Neural cell (in vitro differentiated cells): ENCODE results near the gene ERICH6. TPM values are rescaled to one million over a fixed set of nuclear protein-coding genes. Genes with fewer than 3 reads are reported as not detected.
"Not testable (repeated sequence)": the region's sequence is repeated elsewhere in the genome, so short reads cannot be mapped to it uniquely, and the experiment has no call there.

Experiments used
- H2AFZ ChIP-seq: fragments of 200-600, 300-800 bp; sonication (generic), shearing (Covaris generic); 2 replicates; pipeline ENCODE4 v1.6.0; 2014; ENCODE audit warnings: low read depth, mild to moderate bottlenecking, antibody characterized with exemption, low read length, moderate library complexity
- H3F3A ChIP-seq: fragments of 200-600 bp; shearing (Covaris generic); 2 replicates; pipeline ENCODE4 v1.6.1; 2016; ENCODE audit warnings: mild to moderate bottlenecking, moderate library complexity, mixed read lengths, antibody characterized with exemption, low read length; ENCODE audit not compliant: insufficient read depth, poor library complexity, severe bottlenecking
- H3K27ac ChIP-seq: fragments of 200-600, 300-800 bp; sonication (generic), shearing (Covaris generic); 2 replicates; pipeline ENCODE4 v1.5.1; 2014; ENCODE audit warnings: mild to moderate bottlenecking, low read length, moderate library complexity
- H3K27me3 ChIP-seq: fragments of 300-800, 200-600 bp; sonication (generic), shearing (Covaris generic); 2 replicates; pipeline ENCODE4 v1.6.0; 2014; ENCODE audit warnings: mild to moderate bottlenecking, low read depth, low read length, moderate library complexity; ENCODE audit not compliant: insufficient read depth
- H3K36me3 ChIP-seq: fragments of 300-800, 200-600 bp; sonication (generic), shearing (Covaris generic); 2 replicates; pipeline ENCODE4 v1.5.1; 2014; ENCODE audit warnings: mild to moderate bottlenecking, antibody characterized with exemption, low read length, moderate library complexity; ENCODE audit not compliant: insufficient read depth
- H3K4me2 ChIP-seq: fragments of 300-800, 200-600 bp; sonication (generic), shearing (Covaris generic); 2 replicates; pipeline ENCODE4 v1.6.0; 2014; ENCODE audit warnings: mild to moderate bottlenecking, low read length
- H3K4me3 ChIP-seq: fragments of 300-800, 200-600 bp; sonication (generic), shearing (Covaris generic); 2 replicates; pipeline ENCODE4 v1.5.1; 2014; ENCODE audit warnings: mild to moderate bottlenecking, low read length, moderate library complexity
- H3K79me2 ChIP-seq: fragments of 200-600 bp; shearing (Covaris generic); replicated peaks from 2 replicates; pipeline ENCODE4 v1.6.0; 2014; ENCODE audit warnings: mild to moderate bottlenecking, low read length, moderate library complexity; ENCODE audit not compliant: insufficient read depth
- H3K9ac ChIP-seq: fragments of 300-800, 200-600 bp; sonication (generic), shearing (Covaris generic); 2 replicates; pipeline ENCODE4 v1.6.1; 2016; ENCODE audit warnings: mild to moderate bottlenecking, low read length, mixed read lengths
- H3K9me2 ChIP-seq: fragments of 200-600 bp; shearing (Covaris generic); 2 replicates; pipeline ENCODE4 v1.6.1; 2016; ENCODE audit warnings: mild to moderate bottlenecking, low read length, mixed read lengths; ENCODE audit not compliant: insufficient read depth
- H3K9me3 ChIP-seq: fragments of 200-600, 300-800 bp; sonication (generic), shearing (Covaris generic); 2 replicates; pipeline ENCODE4 v1.6.1; 2016; ENCODE audit warnings: mild to moderate bottlenecking, mixed run types, low read length, moderate library complexity, mixed read lengths
- H4K20me1 ChIP-seq: fragments of 200-600 bp; shearing (Covaris generic); 2 replicates; pipeline ENCODE4 v1.6.1; 2016; ENCODE audit warnings: mild to moderate bottlenecking, mixed run types; ENCODE audit not compliant: insufficient read depth
- EP300 ChIP-seq: fragments of 450-650 bp; conservative IDR thresholded peaks from 2 replicates; pipeline ENCODE4 v1.6.1; 2014; ENCODE audit warnings: antibody characterized with exemption, mild to moderate bottlenecking, moderate library complexity; ENCODE audit not compliant: poor library complexity, severe bottlenecking
- EZH2 ChIP-seq: fragments of 200-600, 300-800 bp; shearing (Covaris generic), sonication (generic); IDR thresholded peaks from 2 replicates; pipeline ENCODE4 v1.6.1; 2014; ENCODE audit warnings: antibody characterized with exemption, low read length, borderline replicate concordance, mild to moderate bottlenecking; ENCODE audit not compliant: insufficient read depth, poor library complexity, severe bottlenecking
- MXI1 ChIP-seq: fragments of 450-650 bp; conservative IDR thresholded peaks from 2 replicates; pipeline ENCODE4 v1.6.1; 2014; ENCODE audit warnings: antibody characterized with exemption, mild to moderate bottlenecking; ENCODE audit not compliant: poor library complexity, severe bottlenecking
- POLR2AphosphoS5 ChIP-seq: IDR thresholded peaks from 2 replicates; pipeline ENCODE4 v1.6.1; 2012
- RAD21 ChIP-seq: fragments of 450-650 bp; conservative IDR thresholded peaks from 2 replicates; pipeline ENCODE4 v1.6.1; 2014; ENCODE audit warnings: antibody characterized with exemption, mild to moderate bottlenecking, moderate library complexity
- SMC3 ChIP-seq: fragments of 450-650 bp; conservative IDR thresholded peaks from 2 replicates; pipeline ENCODE4 v1.6.1; 2014; ENCODE audit warnings: antibody characterized with exemption, mild to moderate bottlenecking, moderate library complexity; ENCODE audit not compliant: poor library complexity
- TAF1 ChIP-seq: IDR thresholded peaks from 2 replicates; pipeline ENCODE4 v1.6.1; 2012; ENCODE audit warnings: low read depth
- polyA plus RNA-seq: library from polyadenylated mRNA; depleted of rRNA; stranded (reverse); fragments of >200 nt; gene quantifications from 2 replicates; pipeline ENCODE4 v1.2.3, GENCODE V29; 2014
- TF ChIP-seq, protein P1 (sequence below): IDR thresholded peaks from 2 replicates; pipeline ENCODE4 v1.6.1; 2012; ENCODE audit warnings: borderline replicate concordance
- TF ChIP-seq, protein P2 (sequence below): fragments of 450-650 bp; IDR thresholded peaks from 2 replicates; pipeline ENCODE4 v1.5.1; 2014; ENCODE audit warnings: antibody characterized with exemption, mild to moderate bottlenecking, moderate library complexity; ENCODE audit not compliant: poor library complexity, severe bottlenecking

Gene ERICH6
- polyA plus RNA-seq, 1 donor from 2014 or later: not detected

DNA sequence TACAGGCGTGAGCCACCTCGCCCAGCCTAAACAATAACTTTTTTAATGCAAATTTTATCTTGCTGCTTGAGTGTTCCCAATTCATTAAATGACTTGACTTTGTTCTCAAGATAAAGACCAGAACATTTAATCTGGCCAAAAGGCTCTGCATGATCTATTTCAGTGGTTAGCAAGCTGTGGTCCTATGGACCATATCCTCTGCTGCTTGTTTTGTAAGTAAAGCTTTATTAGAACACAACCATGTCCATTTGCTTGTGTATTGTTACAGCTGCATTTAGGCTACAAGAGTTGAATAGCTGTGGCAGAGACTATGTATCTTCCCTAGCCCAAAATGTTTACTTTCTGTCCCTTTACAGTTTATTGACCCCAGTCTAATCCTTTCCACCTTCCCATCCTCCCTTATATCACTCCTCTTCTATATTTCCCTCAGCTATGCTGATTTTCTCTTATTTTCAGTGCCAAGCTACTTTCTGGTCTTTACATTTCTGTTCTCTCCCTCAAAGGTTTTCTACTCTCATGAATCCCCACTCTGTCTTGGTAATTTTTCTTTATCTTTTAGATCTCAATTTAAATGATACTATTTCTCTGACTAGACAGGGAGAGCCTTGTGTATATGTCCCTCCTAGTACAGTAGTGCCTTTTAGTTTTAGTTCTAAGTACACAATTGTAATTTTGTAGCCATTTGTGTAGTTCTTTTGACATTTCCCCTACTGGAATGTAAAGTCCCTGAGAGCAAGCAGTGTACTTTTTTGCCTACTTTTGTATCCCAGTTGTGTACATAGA, 77.4 kb downstream of the ERICH6 start:
- H3K27ac ChIP-seq: no peak overlapping the region
- TF ChIP-seq MXI1 (no peak), SMC3 (no peak), TAF1 (no peak), EP300 (no peak), EZH2 (no peak), POLR2AphosphoS5 (no peak), RAD21 (no peak)
- TF ChIP-seq, protein P1, sequence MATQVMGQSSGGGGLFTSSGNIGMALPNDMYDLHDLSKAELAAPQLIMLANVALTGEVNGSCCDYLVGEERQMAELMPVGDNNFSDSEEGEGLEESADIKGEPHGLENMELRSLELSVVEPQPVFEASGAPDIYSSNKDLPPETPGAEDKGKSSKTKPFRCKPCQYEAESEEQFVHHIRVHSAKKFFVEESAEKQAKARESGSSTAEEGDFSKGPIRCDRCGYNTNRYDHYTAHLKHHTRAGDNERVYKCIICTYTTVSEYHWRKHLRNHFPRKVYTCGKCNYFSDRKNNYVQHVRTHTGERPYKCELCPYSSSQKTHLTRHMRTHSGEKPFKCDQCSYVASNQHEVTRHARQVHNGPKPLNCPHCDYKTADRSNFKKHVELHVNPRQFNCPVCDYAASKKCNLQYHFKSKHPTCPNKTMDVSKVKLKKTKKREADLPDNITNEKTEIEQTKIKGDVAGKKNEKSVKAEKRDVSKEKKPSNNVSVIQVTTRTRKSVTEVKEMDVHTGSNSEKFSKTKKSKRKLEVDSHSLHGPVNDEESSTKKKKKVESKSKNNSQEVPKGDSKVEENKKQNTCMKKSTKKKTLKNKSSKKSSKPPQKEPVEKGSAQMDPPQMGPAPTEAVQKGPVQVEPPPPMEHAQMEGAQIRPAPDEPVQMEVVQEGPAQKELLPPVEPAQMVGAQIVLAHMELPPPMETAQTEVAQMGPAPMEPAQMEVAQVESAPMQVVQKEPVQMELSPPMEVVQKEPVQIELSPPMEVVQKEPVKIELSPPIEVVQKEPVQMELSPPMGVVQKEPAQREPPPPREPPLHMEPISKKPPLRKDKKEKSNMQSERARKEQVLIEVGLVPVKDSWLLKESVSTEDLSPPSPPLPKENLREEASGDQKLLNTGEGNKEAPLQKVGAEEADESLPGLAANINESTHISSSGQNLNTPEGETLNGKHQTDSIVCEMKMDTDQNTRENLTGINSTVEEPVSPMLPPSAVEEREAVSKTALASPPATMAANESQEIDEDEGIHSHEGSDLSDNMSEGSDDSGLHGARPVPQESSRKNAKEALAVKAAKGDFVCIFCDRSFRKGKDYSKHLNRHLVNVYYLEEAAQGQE: no peak
- TF ChIP-seq, protein P2, sequence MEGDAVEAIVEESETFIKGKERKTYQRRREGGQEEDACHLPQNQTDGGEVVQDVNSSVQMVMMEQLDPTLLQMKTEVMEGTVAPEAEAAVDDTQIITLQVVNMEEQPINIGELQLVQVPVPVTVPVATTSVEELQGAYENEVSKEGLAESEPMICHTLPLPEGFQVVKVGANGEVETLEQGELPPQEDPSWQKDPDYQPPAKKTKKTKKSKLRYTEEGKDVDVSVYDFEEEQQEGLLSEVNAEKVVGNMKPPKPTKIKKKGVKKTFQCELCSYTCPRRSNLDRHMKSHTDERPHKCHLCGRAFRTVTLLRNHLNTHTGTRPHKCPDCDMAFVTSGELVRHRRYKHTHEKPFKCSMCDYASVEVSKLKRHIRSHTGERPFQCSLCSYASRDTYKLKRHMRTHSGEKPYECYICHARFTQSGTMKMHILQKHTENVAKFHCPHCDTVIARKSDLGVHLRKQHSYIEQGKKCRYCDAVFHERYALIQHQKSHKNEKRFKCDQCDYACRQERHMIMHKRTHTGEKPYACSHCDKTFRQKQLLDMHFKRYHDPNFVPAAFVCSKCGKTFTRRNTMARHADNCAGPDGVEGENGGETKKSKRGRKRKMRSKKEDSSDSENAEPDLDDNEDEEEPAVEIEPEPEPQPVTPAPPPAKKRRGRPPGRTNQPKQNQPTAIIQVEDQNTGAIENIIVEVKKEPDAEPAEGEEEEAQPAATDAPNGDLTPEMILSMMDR: no peak
- no peak overlapping the region for H3K4me2 ChIP-seq
- no peaks in the 10 kb centered on the region for H4K20me1 ChIP-seq
- H3K27me3 ChIP-seq: no peaks in the 10 kb centered on the region
- H3K9ac ChIP-seq: no peak overlapping the region
- H3K4me3 ChIP-seq: no peak overlapping the region
- H3K9me3 ChIP-seq: no peaks in the 10 kb centered on the region
- no peaks in the 10 kb centered on the region for H3K9me2 ChIP-seq
- H3F3A ChIP-seq: no peaks in the 10 kb centered on the region
- no peak overlapping the region for H2AFZ ChIP-seq
- H3K79me2 ChIP-seq: peaks cover 5% of the 10 kb centered on the region
- no peaks in the 10 kb centered on the region for H3K36me3 ChIP-seq

DNA sequence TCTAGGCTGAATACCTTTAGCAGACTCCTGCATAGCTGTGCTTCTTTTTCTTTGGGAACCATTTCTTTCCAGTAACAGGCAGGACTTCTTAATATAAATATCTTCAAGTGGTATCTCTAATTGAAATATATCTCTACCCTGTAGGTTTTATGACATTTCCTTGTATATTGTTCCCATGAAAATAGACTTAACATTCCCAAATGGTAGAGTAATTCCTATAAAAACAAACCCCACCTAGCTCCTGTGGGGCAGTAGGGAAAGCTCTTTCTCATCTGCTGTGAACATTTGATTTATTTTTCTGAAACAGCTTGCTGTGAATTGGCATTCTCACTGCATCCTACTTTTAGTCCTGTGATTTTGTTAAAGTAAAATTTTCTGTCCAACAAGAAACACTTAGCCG, 79.8 kb downstream of the ERICH6 start:
- H4K20me1 ChIP-seq: no peaks in the 10 kb centered on the region
- no peaks in the 10 kb centered on the region for H3F3A ChIP-seq
- no peak overlapping the region for H3K4me2 ChIP-seq
- no peak overlapping the region for H2AFZ ChIP-seq
- no peak overlapping the region for H3K4me3 ChIP-seq
- peaks cover 5% of the 10 kb centered on the region for H3K79me2 ChIP-seq
- no peak for TF ChIP-seq POLR2AphosphoS5
- TF ChIP-seq, protein P2: no peak
- TF ChIP-seq RAD21: no peak
- TF ChIP-seq EP300: no peak
- TF ChIP-seq, protein P1: no peak
- no peak for TF ChIP-seq TAF1
- TF ChIP-seq EZH2: no peak
- TF ChIP-seq MXI1: no peak
- no peak overlapping the region for H3K9ac ChIP-seq
- no peaks in the 10 kb centered on the region for H3K36me3 ChIP-seq
- no peaks in the 10 kb centered on the region for H3K9me3 ChIP-seq
- H3K9me2 ChIP-seq: no peaks in the 10 kb centered on the region
- no peak overlapping the region for H3K27ac ChIP-seq
- no peaks in the 10 kb centered on the region for H3K27me3 ChIP-seq

DNA sequence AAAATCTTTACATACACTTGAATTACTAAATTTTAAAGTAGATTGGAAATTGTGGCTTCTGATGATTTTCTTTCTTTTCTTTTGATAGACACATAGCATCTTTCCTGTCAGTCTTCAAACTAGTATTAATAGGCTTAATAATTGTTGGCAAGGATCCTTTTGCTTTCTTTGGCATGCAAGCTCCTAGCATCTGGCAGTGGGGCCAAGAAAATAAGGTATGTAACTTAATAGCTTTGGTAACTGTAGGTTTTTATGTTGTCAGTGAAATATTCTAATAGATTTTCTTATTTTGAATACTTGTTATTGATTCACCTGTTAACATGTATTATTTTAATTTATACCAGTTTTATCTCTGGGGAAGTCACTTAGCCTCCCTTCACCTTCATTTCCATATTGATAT, 80.8 kb downstream of the ERICH6 start:
- not testable (repeated sequence) for H2AFZ ChIP-seq, H3K9me2 ChIP-seq, H3K9me3 ChIP-seq, H3K27me3 ChIP-seq, H3K36me3 ChIP-seq, H3K4me2 ChIP-seq, H3K4me3 ChIP-seq, H4K20me1 ChIP-seq, H3K27ac ChIP-seq, H3K9ac ChIP-seq, H3F3A ChIP-seq
- H3K79me2 ChIP-seq: peaks cover 15% of the 10 kb centered on the region
